Neural cell (in vitro differentiated cells): ENCODE measurements around the gene MBNL3.

Experiments used
- POLR2AphosphoS5 ChIP-seq: IDR thresholded peaks from 2 replicates; pipeline ENCODE4 v1.6.1; 2012
- TF ChIP-seq, protein P1 (sequence below): fragments of 450-650 bp; IDR thresholded peaks from 2 replicates; pipeline ENCODE4 v1.5.1; 2014; ENCODE audit warnings: antibody characterized with exemption, mild to moderate bottlenecking, moderate library complexity; ENCODE audit not compliant: poor library complexity, severe bottlenecking

DNA sequence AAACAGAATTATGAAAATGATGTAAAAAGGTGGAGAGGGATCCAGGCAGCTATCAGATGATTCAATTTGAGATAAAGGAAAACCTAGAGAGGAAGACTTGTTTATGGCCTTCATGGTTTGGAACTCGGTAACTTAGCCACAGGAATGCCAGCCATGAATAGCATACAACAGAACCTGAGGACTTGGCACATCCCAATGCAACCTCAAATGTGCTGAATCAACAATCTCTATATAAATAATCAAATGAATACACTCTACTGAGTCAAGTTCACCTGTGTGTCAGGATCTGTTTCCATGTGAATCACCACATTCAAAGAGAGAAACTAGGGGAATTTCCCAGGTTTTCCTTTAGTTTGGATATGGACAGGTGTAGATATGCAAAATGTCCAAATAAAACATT, 86.9 kb downstream of the MBNL3 start:
- no peak for TF ChIP-seq POLR2AphosphoS5
- TF ChIP-seq, protein P1, sequence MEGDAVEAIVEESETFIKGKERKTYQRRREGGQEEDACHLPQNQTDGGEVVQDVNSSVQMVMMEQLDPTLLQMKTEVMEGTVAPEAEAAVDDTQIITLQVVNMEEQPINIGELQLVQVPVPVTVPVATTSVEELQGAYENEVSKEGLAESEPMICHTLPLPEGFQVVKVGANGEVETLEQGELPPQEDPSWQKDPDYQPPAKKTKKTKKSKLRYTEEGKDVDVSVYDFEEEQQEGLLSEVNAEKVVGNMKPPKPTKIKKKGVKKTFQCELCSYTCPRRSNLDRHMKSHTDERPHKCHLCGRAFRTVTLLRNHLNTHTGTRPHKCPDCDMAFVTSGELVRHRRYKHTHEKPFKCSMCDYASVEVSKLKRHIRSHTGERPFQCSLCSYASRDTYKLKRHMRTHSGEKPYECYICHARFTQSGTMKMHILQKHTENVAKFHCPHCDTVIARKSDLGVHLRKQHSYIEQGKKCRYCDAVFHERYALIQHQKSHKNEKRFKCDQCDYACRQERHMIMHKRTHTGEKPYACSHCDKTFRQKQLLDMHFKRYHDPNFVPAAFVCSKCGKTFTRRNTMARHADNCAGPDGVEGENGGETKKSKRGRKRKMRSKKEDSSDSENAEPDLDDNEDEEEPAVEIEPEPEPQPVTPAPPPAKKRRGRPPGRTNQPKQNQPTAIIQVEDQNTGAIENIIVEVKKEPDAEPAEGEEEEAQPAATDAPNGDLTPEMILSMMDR, result no peak
